Measurements from ENCODE around the gene EFEMP2.

Gene EFEMP2

DNA sequence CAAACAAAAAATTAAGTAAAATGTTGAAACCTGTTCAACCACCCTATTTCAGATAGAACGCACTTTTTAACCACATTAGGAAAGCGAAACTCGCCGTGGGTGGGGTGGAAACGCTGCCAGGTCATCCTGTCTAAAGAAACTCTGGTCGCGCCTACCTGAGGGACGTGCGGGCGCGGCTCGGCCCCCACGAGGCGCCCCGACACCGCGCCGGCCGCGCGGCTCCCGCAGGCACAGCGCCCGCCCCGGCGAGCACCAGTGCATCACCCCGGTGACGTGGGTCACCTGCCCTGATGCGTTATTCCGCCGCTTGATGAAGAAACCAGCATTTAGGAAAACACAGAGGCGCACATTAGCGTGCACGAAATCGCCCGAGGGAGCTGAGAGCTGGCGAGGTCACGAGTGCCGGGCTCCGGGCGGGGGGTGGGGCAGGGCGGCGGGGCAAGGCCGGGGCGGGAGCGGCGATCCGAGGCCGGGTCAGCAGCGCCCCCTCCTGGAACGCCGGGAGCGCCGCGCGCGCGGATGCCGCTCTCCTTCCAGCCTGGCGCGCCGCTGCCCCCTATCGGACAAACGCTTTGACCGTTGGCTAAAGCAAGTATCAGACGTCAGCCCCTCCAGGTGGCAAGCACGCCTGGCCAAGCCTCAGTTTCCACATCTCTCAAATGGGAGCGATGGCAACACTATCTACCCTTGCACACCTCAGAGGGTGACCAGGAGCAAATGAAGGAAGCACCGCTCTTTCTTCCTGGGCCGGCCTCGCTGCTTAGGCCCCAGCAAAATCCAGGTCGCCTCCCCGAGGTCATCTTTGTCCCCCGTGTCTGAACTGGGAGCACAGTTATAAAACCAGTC is 54.5 kb downstream of the EFEMP2 start:
- DNase-seq = peak; percentile 90

DNA sequence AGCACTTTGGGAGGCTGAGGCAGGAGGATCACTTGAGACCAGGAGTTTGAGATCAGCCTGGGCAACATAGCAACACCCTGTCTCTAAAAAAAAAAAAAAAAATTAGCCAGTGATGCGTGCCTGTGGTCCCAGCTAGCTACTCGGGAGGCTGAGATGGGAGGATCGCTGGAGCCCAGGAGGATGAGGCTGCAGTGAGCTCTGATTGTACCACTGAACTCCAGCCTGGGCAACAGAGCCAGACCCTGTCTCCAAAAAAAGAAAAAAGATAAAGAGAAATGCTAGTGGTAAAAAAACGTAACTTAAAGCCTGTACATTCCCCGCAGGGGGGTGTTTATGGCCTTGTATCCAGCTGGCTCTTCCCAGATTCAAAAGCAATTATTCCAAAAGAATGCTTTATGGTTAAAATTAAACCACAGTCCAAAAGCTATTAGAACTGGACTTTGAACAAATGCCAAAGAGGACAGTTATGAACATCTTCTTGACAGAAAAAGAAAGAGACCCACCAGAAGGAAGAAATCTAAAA is 55.2 kb downstream of the EFEMP2 start:
- no peak for DNase-seq

DNA sequence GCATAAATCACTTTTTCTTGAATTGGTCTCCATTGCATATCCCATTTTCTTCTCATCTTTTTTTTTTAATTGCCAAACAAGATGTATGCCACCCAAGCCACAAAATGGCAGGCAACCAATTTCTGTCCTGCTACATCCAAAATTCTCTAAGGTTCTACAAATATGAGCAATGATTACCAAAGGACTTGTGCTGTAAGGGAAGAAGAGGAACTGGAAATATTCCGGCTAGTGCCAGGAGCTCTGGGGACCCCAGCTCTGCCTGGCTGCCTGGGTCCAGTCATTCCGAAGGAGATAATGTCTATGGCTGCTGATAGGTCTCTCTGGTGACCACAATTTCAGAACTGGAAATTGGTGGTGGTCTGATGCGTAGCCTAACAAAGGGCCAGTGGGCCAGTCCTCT is 55.9 kb downstream of the EFEMP2 start:
- DNase-seq = no peak

Data from stimulated activated CD4-positive, alpha-beta T cell treated with anti-CD3 and anti-CD28 coated beads, Interleukin-1b, Interleukin-23, amount 100 ng/mL, for 48 hours (primary cell).